OCI-LY7 (cell line): Measurements from ENCODE around the gene CIDEA. TPM values are rescaled to one million over a fixed set of nuclear protein-coding genes. Genes with fewer than 3 reads are reported as not detected.

ENCODE experiments used
- BruUV-seq: library from RNA; stranded (reverse); fragments of 400-500 nt; replicated peaks from 2 replicates; lab custom pipeline; 2021; lab: Mats Ljungman, UMichigan
- CTCF ChIA-PET: fragments of 300-600 bp; sonication (Branson Sonifier 250); formaldehyde crosslinking; loops from one replicate; lab custom pipeline; 2022; ENCODE audit warnings: antibody characterized with exemption; ENCODE audit not compliant: unreplicated experiment; lab: Charles Lee
- POLR2A ChIA-PET: fragments of 300-600 bp; sonication (Branson Sonifier 250); formaldehyde crosslinking; loops from one replicate; lab custom pipeline; 2022; ENCODE audit warnings: antibody characterized with exemption; lab: Charles Lee
- DNase-seq: peaks from one replicate; pipeline ENCODE4 v3.0.0-alpha.2; 2015; ENCODE audit warnings: low spot score
- H2AFZ ChIP-seq: fragments of 200-600 bp; sonication (generic), shearing (Covaris generic); 2 replicates; pipeline ENCODE4 v1.6.1; 2014; ENCODE audit warnings: mild to moderate bottlenecking, antibody characterized with exemption, low read length, moderate library complexity
- H3K27ac ChIP-seq: fragments of 200-600 bp; sonication (generic); 2 replicates; pipeline ENCODE4 v1.5.1; 2014; ENCODE audit warnings: mixed run types, low read depth, mild to moderate bottlenecking, moderate library complexity, low read length, inconsistent platforms; ENCODE audit not compliant: poor library complexity, severe bottlenecking
- H3K36me3 ChIP-seq: fragments of 200-600 bp; sonication (generic); 2 replicates; pipeline ENCODE4 v1.6.1; 2014; ENCODE audit warnings: mild to moderate bottlenecking, antibody characterized with exemption, low read length, moderate library complexity, mixed read lengths; ENCODE audit not compliant: insufficient read depth
- H3K4me1 ChIP-seq: fragments of 200-600 bp; sonication (generic); 2 replicates; pipeline ENCODE4 v1.5.1; 2014; ENCODE audit warnings: mild to moderate bottlenecking, low read length; ENCODE audit not compliant: insufficient read depth, poor library complexity, severe bottlenecking
- H3K4me2 ChIP-seq: fragments of 200-600 bp; sonication (generic); 2 replicates; pipeline ENCODE4 v1.6.1; 2014; ENCODE audit warnings: mild to moderate bottlenecking, low read length
- H3K4me3 ChIP-seq: fragments of 200-600 bp; sonication (generic); 2 replicates; pipeline ENCODE4 v1.5.1; 2014; ENCODE audit warnings: mild to moderate bottlenecking, low read depth, low read length; ENCODE audit not compliant: poor library complexity, severe bottlenecking
- H3K79me2 ChIP-seq: fragments of 200-600 bp; sonication (generic); 2 replicates; pipeline ENCODE4 v1.6.1; 2016; ENCODE audit warnings: low read depth, mild to moderate bottlenecking, low read length, moderate library complexity, mixed read lengths; ENCODE audit not compliant: insufficient read depth
- H3K9me2 ChIP-seq: fragments of 200-600 bp; sonication (generic); 2 replicates; pipeline ENCODE4 v1.6.1; 2016; ENCODE audit warnings: mild to moderate bottlenecking, low read length, mixed read lengths; ENCODE audit not compliant: insufficient read depth
- H3K9me3 ChIP-seq: fragments of 200-600 bp; sonication (generic); 2 replicates; pipeline ENCODE4 v1.6.1; 2014; ENCODE audit warnings: mild to moderate bottlenecking, mixed run types, low read length, mixed read lengths
- H4K20me1 ChIP-seq: fragments of 200-600 bp; sonication (generic); 2 replicates; pipeline ENCODE4 v1.6.1; 2014; ENCODE audit warnings: mild to moderate bottlenecking, antibody characterized with exemption, low read length, moderate library complexity, mixed read lengths; ENCODE audit not compliant: insufficient read depth
- CTCF ChIP-seq: fragments of 200-600 bp; sonication (generic); conservative IDR thresholded peaks from 2 replicates; pipeline ENCODE4 v1.5.1; 2014; ENCODE audit warnings: mild to moderate bottlenecking, antibody characterized with exemption, low read length, moderate library complexity, mixed read lengths
- EZH2phosphoT487 ChIP-seq: fragments of 200-600 bp; sonication (generic); IDR thresholded peaks from 2 replicates; pipeline ENCODE4 v1.6.1; 2018; ENCODE audit warnings: low read depth, borderline replicate concordance, mild to moderate bottlenecking, mixed run types, antibody characterized with exemption, low read length, moderate library complexity, mixed read lengths
- intact Hi-C: fragments of 100-400 bp; cut with micrococcal nuclease; formaldehyde crosslinking; loops from one replicate; pipeline ENCODE4 v1.10.0; 2022; ENCODE audit not compliant: unreplicated experiment
- total RNA-seq, 2 experiments: library from RNA; depleted of rRNA in 1 of 2; stranded (reverse); fragments of >200 nt in 1 of 2; shearing (Covaris generic) in 1 of 2; gene quantifications; 2 replicates each; pipeline ENCODE4 v1.2.3, GENCODE V29; 2014 to 2022

The CIDEA gene
- total RNA-seq, 2 experiments from 2014 or later: not detected

- no peaks in the 10 kb centered on the region for H3K9me2 ChIP-seq
- DNase-seq: no peak
- H4K20me1 ChIP-seq: no peaks in the 10 kb centered on the region
- H3K4me2 ChIP-seq: no peak overlapping the region
- POLR2A ChIA-PET: no interaction called here
- no peaks in the 10 kb centered on the region for H3K36me3 ChIP-seq
- no peaks in the 10 kb centered on the region for H3K9me3 ChIP-seq
- no peak overlapping the region for H3K27ac ChIP-seq
- TF ChIP-seq EZH2phosphoT487 (no peak), CTCF (no peak)
- no TSS peak for BruUV-seq
- intact Hi-C loops: no loop called here
- CTCF ChIA-PET: no interaction called here
- H3K4me1 ChIP-seq: no peaks in the 10 kb centered on the region
- H3K79me2 ChIP-seq: no peaks in the 10 kb centered on the region
- H2AFZ ChIP-seq: no peak overlapping the region
- H3K4me3 ChIP-seq: no peak overlapping the region
Observed at GRCh38 chr18:12281861-12282260, 27.7 kb downstream of the CIDEA start.

- Histone ChIP-seq H3K36me3 (no peaks in the 10 kb centered on the region), H4K20me1 (no peaks in the 10 kb centered on the region), H3K4me2 (no peak overlapping the region), H3K4me1 (no peaks in the 10 kb centered on the region), H3K9me3 (no peaks in the 10 kb centered on the region), H3K9me2 (no peaks in the 10 kb centered on the region), H2AFZ (no peak overlapping the region), H3K4me3 (no peak overlapping the region), H3K79me2 (no peaks in the 10 kb centered on the region), H3K27ac (no peak overlapping the region)
- no peak for DNase-seq
- POLR2A ChIA-PET: no interaction called here
- TF ChIP-seq EZH2phosphoT487: no peak
- no peak for TF ChIP-seq CTCF
- intact Hi-C loops: no loop called here
- CTCF ChIA-PET: no interaction called here
- no TSS peak for BruUV-seq
Observed at GRCh38 chr18:12282442-12283039, 28.4 kb downstream of the CIDEA start.

GRCh38 chr18:12283256-12283655 lies 29.1 kb downstream of the CIDEA start:
- H3K4me2 ChIP-seq: no peak overlapping the region
- no peaks in the 10 kb centered on the region for H3K79me2 ChIP-seq
- H3K4me1 ChIP-seq: no peaks in the 10 kb centered on the region
- H3K36me3 ChIP-seq: no peaks in the 10 kb centered on the region
- BruUV-seq: no TSS peak
- TF ChIP-seq CTCF (peak; percentile 34; the same call in 1 of the 2 replicates), EZH2phosphoT487 (no peak)
- no peak overlapping the region for H3K27ac ChIP-seq
- no peak overlapping the region for H2AFZ ChIP-seq
- no peaks in the 10 kb centered on the region for H4K20me1 ChIP-seq
- ChIA-PET CTCF (no interaction called here), POLR2A (interaction anchor here (0.6 kb wide), 1 partner anchor 800 kb away, joined by 3 read pairs; no protein-coding TSS in a partner anchor)
- H3K9me3 ChIP-seq: no peaks in the 10 kb centered on the region
- H3K9me2 ChIP-seq: no peaks in the 10 kb centered on the region
- no peak overlapping the region for H3K4me3 ChIP-seq
- no peak for DNase-seq
- intact Hi-C loops: no loop called here
